HG02759 (cell line): Measurements from ENCODE around the gene LASP1.

Experiments used
- ATAC-seq: cut with Tn5 transposase; IDR thresholded peaks from one replicate; pipeline ENCODE4 v1.9.1; 2021; ENCODE audit warnings: mild to moderate bottlenecking, moderate library complexity; ENCODE audit not compliant: unreplicated experiment

Gene LASP1

DNA sequence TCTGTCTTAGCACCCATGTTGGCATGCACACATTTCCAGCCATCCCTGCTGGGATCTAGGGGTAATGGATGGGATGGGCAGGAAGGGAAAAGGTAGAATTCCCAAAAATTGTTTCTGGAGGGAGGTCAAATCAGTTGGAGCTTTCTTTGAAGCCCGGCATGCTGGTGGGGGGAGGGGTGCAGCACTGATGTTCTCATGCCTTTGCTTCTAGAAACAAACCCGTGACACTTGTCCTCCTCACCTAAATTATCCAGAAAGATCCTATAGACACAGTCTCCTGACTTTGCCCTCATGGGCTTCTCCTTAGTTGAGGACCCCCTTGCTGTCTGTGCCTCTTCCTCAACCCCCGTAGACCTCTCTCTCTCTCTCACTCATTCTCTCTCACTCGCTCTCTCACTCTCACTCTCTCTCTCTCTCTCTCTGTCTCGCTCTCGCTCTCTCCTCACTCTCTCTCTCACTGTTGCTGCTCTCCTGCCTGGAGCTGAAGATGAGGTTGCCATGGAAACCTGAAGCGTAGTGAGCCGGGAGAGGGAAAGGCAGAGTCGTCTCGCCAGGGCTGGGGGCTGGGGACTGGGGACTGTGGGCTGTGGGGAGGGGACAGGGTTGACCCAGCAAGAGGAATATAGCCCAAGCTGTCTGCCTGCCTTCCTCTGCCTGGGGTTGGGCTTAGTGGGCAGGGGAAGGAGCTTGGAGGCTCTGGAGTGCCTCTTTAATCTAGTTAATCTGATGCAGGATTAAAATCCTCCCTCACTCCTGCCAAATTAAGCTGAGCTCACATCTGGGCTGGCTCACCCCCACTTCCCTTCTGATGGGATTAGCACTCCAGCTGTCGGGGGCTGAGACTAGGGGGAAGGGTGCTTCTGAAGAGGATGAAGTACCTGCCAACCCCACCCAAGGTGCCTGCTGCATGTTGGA lies 16.1 kb downstream of the LASP1 start:
- no peak for ATAC-seq

DNA sequence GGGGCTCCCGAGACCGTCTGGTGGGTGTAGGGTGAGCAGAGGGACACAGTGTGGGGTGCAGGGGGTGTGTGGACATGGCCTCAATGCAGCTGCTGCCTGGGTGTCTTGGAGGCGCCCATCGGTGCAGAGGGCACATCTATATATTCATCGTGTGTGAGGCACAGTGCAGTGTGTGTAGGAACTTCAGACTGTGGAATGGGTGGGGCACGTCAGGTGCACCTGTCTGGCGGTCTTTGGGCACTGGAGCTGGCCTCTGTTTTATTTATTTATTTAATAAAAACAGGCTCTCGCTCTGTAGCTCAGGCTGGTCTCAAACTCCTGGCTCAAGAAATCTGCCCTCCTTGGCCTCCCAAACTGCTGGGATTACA lies 16.8 kb downstream of the LASP1 start:
- ATAC-seq: no peak

DNA sequence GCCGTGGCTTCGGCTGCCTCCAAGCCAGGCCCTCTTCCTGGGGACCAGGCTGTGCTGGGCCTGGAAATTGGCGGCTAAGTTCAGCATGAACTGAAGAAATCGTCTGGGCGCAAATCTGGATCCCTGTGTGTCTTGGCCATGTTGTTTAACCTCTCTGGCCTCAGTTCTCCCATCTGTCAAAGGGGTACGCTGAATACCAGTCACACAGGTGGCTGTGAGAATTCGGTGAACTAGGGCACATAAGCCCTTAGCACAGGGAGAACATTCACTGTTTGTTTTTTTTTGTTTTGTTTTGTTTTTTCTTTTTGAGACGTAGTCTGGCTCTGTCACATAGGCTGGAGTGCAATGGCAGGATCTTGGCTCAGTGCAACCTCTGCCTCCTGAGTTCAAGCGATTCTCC lies 19.0 kb downstream of the LASP1 start:
- ATAC-seq: no peak

DNA sequence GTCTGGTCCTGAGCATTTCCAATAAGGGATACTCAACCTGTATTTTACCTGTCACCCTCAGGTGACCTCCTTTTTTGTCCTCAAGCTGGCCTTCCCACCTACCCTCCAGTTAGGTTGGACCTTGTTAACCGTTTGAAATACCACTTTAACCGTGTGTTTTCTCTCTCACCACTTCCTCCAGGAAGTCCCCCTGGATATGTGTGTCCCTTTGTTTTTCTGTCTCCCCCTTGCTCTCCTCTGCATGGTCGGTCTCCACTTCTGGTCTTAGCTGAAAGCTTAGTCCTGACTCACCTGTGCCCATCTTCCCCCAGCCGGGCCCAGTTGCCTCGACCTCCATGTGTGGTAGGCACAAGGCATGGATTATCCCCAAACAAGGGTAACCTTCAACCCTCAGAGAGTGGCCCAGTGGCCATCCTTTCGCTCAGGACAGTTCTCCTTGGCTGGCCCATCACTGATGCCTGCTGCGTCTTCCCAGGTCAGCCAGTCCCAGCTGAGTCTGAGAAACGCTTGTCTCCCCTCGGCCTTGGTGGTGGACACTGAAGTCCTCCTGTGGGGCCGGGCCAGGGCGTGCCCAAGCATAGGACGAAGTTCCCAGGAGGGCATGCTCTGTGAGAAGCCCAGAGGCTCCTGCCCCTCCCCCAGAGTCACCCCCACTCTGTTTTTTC lies 20.0 kb downstream of the LASP1 start:
- no peak for ATAC-seq

DNA sequence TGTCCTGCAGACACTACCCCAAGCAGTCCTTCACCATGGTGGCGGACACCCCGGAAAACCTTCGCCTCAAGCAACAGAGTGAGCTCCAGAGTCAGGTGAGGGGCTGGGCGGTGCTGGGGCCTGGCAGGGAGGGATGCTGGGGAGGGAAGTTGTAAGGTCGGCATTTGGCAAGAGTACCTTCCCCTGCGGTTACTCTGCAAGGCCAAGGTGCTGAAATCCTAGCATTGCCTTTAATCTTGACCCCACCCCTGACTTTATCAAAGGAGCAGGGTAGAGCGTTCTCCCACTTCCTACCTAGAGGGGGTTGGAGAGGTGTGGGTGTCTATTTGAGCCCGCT lies 20.5 kb downstream of the LASP1 start:
- ATAC-seq: no peak

DNA sequence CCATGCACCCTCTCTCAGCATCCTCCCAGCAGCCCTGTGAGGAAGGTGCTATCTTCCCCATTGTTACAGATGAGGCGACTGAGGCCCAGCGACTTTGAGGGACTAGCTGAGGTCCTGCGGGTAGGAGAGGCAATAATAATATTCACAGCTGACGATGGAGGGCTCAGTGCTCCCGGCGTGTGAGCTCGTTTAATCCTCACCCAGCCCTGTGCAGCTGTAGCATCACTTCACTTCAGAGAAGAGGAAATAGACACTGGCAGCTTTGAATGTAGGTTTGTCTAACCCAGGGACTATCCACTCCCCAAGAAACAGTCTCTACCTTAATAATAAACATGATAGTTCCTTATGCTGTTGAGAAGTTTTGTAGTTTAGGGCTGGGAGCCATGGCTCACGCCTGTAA lies 21.6 kb downstream of the LASP1 start:
- no peak for ATAC-seq

DNA sequence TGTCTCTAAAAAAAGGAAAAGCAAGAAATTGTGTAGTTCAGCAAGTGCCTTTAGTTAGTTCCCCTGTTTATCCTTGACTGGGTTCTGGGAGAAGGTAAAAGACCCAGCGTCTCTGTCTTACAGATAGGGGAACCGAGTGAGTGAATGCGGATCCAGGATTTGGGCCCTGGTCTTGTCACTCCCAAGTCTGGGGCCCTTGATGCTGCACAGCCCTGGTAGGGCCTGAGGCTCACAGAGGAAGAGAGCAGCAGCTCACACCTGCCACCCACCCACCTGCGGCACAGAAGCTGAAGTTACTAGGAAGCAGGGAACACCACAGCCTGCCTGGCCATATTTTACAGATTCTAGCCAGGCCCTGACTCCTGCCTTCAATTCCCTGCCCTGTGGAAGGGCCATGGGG lies 22.2 kb downstream of the LASP1 start:
- no peak for ATAC-seq

DNA sequence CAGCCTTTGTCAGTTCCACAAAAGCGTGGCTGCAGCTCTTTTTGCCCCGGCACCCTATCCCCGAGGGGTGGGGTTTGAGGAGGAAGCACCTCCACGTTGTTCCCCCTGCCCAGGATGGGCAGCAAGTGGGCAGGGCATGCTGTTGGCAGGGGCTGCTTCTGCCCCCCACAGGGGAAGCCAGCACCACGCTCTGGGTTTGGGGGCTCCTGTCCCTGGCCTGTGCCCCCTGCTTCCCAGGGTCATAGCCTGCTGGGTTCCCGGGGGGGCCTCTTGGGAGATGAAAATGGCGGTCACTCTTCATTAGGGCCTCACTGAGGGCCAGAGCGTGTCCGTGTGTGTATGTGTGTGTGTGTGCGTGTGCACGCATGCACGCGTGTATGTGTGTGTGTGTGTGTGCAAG lies 22.8 kb downstream of the LASP1 start:
- no peak for ATAC-seq

DNA sequence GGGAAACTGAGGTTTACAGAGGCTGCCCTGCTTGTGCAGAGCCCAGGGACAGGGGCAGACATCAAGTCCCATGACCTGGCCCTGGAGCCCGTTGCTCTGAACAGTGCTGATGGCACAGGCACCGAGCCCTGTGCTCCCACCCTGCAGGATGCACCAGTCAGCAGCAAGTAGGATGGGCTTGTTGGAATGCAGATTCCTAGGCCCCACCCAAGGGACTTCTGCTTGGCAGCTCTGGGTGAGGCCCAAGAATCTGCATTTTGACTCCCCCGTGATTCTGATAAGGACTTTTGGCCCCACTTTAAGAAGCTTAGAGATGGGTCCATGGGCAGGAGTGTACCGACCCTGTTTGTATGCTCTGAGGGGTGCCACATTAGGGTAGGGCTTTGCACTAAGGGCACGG lies 23.3 kb downstream of the LASP1 start:
- no peak for ATAC-seq

DNA sequence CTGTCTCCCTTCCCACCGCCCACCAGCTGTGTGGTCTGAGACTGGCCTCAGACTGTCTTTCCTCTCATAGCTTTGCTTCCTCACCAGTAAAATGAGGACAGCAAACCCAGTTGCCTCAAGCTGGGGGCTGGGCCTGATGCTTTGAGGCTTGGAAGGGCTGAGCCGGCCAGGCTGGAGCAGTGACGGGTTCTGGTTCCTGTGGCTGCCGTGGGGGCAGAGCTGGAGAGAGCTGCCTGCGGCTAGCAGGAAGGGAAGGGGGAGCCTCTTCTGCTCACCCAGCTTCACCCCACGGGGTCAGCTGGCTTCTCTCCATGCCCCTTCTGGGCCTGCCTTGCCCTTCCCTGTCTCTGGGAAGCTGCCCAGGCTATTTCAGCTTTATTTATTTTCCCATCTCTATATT lies 23.7 kb downstream of the LASP1 start:
- no peak for ATAC-seq

DNA sequence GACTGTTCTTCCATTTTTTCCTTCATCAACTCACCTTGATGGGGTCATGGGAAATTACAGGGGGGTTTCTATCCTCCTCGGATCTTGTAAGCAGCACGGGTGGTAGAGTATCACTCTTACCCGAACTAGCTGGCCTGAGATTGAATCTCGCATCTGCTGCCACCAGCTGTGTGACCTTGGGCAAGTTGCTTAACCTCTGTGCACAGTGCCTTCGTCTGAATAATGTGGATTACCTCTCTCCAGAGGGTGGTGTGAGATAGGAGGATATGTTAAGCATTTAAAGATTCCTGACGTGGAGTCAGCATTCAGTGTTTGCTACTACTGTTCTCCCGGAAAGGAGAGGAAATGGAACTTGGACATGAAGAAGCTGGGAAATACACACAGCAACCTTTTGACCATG lies 24.4 kb downstream of the LASP1 start:
- no peak for ATAC-seq

DNA sequence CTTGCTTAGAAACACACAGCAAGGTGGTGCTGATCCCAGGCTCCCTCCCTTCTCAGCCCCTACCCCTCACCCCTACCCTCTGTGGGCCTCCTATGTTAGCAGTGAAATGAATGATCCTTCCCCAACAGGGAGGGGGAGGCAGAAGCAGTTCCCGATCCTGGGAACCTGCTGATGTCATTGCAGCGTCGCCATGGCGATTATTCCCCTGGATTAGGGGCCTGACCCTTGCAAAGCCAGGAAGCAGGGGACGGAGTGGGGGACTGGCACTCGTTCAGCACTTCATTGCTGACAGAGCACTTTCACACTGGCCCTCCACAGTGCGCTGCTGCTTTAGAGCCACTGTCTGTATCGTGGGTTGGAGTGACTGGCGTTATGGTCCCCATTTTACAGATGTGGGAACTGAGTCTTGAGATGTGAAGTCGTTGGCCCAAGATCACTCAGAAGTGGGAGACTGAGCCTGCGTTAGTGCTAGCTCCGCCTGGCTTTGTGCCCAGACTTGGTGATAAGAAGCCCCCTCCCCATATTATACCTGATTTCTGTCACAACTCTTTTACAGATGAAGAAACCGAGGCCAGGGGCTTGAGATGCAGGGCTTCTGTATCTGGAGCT lies 26.6 kb downstream of the LASP1 start:
- ATAC-seq: no peak

DNA sequence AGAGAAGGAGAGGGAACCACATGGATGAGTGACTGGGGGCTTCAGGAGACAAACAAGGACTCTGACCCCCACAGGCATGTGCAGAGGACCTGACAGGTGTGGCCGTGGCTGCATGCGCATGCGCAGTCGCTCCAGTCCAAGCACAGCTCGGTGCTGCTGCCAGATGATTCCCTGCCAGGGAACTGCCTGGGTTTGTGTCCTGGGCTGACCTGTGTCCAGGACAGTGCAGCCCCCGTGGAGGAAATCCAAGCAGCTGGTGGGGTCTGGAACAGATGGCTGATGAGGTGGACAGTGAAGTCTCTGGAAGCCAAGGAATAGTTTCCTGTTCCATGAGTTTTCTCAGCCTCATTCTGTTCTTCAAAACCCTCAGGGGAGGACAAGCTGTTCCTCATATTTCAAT lies 27.3 kb downstream of the LASP1 start:
- ATAC-seq: no peak

DNA sequence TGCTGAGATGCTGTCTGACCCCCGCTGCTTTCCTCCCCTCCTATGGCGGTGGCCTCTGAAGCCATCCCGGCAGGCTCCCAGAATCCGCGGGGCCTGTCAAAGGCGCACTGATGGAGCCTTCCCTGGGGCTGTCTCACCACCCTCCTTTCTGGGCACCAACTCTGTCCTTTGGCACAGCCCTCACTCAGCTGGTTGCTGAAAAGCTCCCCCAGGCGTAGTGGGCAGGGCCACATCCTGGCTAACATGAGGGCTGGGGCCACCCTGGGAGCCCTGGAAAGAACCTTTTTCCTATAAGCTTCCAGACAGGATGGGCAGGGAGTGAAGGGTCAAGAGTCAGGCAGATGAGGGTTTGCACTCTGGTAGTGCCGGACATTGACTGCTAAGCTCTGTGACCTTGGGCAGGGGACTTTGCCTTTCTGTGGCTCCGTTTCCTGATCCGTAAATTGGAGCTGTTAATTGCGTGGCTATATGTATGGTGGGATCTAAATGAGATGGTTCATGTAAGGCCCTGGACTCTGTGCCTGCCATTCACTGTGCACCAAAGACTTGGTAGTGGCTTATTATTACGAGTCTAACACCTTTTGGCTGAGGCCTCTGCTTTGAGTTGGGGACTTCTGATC lies 27.9 kb downstream of the LASP1 start:
- no peak for ATAC-seq

DNA sequence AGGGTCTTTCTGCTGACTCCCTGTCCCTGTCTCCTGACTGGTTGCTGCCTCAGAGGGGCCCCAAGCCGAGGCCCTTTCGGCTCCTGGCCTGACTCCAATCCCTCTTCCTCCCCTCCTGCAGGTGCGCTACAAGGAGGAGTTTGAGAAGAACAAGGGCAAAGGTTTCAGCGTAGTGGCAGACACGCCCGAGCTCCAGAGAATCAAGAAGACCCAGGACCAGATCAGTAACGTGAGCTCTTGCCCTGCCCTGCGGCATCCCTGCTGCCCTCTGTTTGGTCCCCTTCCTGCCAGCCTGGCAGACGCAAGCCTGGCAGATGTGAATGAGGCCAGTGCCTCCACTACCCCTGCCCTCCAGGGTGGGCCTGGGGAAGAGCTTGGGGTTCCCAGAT lies 28.4 kb downstream of the LASP1 start:
- peak; percentile 29 for ATAC-seq

DNA sequence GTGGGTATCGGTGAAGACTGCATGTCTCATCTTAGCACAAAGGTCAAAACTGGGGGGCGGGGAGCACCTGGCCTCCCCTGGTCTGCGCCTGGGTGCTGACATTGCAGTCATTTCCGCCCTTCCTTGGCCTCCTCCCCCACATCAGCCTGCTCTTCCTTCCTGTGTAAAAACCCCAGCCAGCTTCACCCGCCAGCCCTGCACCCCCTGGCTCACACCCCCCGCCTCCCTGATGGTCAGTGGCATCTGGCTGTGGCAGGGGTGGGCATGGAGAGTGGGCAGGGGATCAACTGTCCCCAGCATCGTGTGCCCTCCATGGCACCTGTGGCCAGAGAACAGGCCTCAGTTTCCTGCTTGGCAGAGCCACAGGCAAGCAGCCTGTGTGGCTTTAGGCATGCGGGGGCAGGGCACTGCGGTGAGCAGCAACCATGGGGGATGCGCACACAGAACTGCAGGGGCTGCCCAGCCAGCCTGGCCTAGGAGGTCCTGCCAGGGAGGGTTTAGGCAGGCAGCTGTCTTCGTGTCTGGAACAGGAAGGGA lies 29.0 kb downstream of the LASP1 start:
- ATAC-seq: peak; percentile 84

DNA sequence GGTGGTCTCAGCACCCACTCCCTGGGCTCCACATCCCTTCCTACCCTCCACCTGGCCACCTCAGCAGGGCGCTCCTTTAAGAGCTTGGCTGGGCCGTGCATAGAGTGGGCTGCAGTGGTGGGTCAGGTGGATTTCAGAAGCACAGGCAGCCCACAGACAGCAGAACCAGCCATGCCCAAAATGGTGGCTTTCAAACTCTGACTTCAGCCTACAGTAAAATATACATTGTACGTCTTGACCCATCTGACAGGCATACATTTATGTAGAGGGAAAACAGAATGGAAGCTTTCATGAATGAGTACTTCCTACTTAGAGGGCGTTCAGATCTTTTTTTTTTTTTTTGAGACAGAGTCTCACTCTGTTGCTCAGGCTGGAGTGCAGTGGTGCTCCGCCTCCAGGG lies 29.6 kb downstream of the LASP1 start:
- no peak for ATAC-seq

DNA sequence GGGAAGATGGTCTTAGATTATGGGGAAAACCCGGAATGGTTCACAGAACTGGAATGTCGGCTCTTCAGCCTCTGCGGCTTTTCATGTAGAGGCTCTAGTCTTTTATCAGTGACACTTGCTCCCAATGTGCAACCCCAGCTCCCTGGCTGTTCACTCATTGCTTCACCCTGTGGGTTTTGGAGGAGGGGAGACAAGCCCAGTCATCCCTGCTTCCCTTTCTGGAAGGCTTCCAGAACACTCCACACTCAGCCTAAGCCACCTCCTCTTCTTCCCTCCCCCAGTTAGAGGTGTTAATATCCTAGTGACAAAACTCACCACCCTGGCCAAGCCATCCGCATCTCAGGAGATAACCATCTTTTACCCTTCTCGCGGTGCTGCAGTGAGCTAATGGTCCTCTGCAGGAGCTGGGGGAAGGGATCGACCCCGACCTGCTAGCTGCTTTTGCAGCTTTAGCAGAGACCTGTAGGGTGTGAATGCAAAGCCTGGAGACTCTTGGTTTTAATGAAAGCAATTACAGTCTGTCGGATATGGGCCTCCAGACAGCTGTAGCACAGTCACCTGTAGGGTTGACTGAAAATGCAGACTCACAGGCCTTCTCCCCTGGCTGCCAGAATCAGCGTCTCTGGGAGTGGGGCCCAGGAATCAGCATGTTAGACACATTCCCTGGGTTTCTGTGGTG lies 31.3 kb downstream of the LASP1 start:
- no peak for ATAC-seq

DNA sequence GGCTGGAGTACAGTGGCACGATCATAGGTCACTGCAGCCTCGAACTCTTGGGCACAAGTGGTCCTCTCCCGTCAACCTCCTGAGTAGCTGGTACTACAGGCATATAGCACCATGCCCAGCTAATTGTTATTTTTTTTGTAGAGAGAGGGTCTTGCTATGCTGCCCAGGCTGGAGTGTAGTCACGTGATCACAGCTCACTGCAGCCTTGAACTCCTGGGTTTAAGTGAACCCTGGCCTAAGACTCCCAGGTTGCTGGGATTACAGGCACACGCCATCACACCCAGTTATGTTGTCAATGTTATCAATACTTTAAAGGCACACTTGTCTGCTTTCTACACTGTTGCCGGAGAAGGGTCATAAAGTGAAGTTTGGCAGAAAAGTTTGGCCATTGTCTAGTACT lies 33.5 kb downstream of the LASP1 start:
- ATAC-seq: no peak

DNA sequence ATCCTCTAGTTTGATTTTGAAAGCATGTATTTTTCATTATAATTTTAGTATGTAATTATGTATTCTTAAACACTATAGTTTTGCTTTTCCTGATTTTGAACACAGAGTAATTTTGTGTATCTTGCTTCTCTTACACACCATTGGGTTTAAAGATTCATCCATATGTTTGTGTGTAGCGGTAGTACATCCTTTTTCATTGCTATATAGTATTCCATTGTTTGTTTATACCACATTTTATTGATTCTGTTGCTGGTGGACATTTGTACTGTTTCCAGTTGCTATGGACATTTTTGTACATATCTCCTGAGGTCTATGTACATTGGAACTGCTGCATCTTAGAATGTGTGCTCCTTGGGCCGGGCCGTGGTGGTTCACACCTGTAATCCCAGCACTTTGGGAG lies 35.0 kb downstream of the LASP1 start:
- no peak for ATAC-seq

DNA sequence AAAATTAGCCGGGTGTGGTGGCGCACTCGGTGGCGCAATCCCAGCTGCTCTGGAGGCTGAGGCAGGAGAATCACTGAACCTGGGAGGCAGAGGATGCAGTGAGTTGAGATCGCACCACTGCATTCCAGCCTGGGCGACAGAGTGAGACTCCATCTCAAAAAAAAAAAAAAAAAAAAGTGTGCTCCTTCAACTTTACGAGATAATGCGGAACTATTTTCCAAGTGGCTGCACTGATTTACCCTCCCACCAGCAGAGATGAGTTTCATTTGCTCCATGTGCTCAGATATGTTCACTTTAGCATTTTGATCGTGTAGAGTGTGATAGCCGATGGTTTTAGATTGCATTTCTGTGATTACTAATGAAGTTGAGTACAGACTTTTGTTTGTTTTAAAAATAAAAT lies 35.5 kb downstream of the LASP1 start:
- ATAC-seq: no peak
